ENCODE results near the gene FNBP1.

Gene FNBP1

DNA sequence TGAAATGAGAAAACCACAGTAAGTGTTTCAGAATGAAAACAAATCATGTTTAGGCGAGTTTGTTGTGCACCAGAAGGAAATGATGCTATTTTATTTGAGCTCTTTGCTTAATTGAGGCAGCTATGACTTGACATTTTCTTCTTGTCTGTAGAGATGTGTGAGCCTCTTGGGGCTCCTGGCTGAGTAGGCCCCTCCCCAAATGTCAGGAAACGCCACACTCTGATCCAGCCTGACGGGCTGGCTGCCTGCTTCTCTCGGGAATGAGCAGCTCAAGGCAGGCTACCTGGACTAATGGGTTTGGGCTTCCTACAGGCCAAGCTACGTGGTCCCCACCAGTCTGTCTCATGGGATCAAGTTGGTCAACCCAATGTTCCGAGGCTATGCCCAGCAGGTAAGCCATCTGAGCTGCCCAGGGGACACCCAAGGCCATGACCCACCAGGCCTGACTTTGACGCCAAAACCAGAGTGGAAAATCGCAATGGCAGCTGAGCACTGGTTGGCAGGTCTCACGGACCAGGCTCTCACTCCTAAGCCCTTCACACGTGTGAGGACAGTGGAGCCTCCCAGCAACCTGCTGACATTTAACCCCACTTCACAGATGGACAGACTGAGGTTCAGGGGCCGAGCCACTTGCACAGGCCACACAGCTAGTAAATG lies 177.9 kb downstream of the FNBP1 start:
- H3K36me3 ChIP-seq (ENCODE audit: insufficient read depth, low read length) = peaks cover 19% of the 10 kb centered on the region
- TF ChIP-seq FOXP2 (optimal IDR thresholded peaks at IDR 0.05; ENCODE audit: control extremely low read depth, extremely low read length, insufficient read depth) (no peak), POLR2AphosphoS5 (IDR thresholded peaks at IDR 0.05; ENCODE audit: borderline replicate concordance, low read depth, low read length) (no peak)
- H3K9ac ChIP-seq (ENCODE audit: insufficient read length) = no peak overlapping the region
- no peak overlapping the region for H3K27ac ChIP-seq
- H3K9me3 ChIP-seq (ENCODE audit: low read depth, low read length) = no peaks in the 10 kb centered on the region
- no peak overlapping the region for H3K4me3 ChIP-seq
- no peak for DNase-seq (ENCODE audit: low read depth, low spot score)

DNA sequence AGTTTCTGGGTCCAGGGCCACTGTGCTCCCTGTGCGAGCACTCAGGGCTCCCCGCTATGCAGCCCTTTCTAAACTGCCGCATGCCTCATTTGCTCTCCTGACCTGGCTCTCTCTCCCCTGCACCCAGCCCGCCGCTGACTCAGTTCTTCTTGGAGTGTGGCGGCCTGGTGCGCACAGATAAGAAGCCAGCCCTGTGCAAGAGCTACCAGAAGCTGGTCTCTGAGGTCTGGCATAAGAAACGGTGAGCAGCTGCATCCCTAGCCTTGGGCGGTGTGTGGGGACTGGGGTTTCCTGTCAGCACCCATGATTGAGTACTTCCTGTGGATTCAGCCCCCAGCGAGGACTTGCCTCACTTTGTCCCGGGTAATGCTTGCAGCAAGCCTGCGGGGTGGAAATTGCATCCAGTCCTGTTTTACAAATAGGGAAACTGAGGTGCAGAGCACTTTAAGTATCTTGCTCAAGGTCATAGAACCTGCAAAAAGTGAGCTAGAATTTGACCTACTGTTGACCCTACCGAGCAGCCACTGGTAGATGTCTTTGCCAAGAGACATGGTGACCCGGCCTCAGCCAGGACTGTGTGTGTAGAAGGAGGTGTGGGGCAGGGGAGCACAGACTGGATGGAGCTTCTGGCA lies 179.8 kb downstream of the FNBP1 start:
- Histone ChIP-seq H3K9ac (ENCODE audit: insufficient read length) (no peak overlapping the region), H3K27ac (no peak overlapping the region), H3K4me3 (peak overlapping the region; percentile 23; the same call in 1 of the 2 replicates), H3K36me3 (ENCODE audit: insufficient read depth, low read length) (peaks cover 26% of the 10 kb centered on the region), H3K9me3 (ENCODE audit: low read depth, low read length) (no peaks in the 10 kb centered on the region)
- TF ChIP-seq FOXP2 (optimal IDR thresholded peaks at IDR 0.05; ENCODE audit: control extremely low read depth, extremely low read length, insufficient read depth) (no peak), EZH2 (IDR thresholded peaks at IDR 0.05) (no peak), POLR2AphosphoS5 (IDR thresholded peaks at IDR 0.05; ENCODE audit: borderline replicate concordance, low read depth, low read length) (peak; percentile 76)
- peak; percentile 86 for DNase-seq (ENCODE audit: low read depth, low spot score)

DNA sequence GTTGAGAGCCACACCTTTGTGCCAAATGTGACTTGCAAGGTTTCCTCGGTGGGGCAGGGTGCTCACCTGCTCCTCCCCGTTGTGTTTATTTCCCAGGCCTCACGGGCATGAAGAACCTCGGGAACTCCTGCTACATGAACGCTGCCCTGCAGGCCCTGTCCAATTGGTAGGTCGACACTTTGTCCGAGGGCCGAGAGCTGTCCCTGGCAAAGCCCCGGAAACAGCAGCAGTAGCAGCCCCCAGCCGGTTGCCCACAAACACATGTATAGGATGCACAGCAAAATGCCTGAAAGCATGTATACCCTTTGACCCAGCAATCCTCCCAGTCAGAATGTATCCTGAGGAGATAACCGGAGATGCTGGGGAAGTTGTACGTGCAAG lies 181.6 kb downstream of the FNBP1 start:
- no peaks in the 10 kb centered on the region for H3K9me3 ChIP-seq (ENCODE audit: low read depth, low read length)
- no peak overlapping the region for H3K27ac ChIP-seq

DNA sequence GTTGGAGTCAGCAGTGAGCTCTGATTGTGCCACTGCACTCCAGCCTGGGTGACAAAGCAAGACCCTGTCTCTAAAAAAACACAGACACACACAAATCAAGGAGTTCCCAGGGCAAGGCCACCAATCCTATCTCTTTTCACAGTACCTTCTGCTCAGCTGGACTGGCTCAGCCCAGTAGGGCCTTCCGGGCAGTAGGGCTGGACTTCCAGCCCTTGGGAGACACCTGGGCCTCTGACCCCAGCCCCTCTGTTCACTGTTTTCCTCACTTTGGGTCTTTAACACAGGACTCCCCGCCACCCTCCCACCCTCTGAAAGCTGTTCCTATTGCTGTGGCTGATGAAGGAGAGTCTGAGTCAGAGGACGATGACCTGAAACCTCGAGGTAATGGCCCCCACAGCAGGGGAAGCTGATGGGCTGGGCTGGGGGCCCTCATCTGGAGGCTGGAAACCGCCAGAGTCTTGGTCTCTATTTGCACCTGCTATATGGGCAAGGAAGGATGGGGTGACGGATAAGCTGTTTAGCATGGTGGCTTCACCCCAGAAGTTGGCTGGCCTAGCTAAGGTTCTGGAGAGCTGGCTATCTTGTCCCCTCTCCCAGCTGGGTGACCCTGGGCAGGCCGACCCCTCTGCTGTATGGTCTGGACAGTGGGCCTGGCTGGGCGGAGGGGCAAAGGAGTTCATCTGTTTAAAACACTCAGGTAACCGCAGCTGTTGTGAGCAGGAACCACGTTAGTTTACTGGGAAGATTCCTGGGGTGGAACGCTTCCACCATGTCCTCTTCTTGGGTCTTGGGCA lies 182.1 kb downstream of the FNBP1 start:
- no peak overlapping the region for H3K27ac ChIP-seq
- DNase-seq (ENCODE audit: low read depth, low spot score) = no peak
- H3K9ac ChIP-seq (ENCODE audit: insufficient read length) = no peak overlapping the region
- H3K4me3 ChIP-seq = no peak overlapping the region
- no peak for TF ChIP-seq EZH2 (IDR thresholded peaks at IDR 0.05)
- H3K9me3 ChIP-seq (ENCODE audit: low read depth, low read length) = no peaks in the 10 kb centered on the region
- H3K36me3 ChIP-seq (ENCODE audit: insufficient read depth, low read length) = peaks cover 26% of the 10 kb centered on the region

More for the DNA sequence above, 181.6 kb downstream of the FNBP1 start:
- TF ChIP-seq FOXP2 (optimal IDR thresholded peaks at IDR 0.05; ENCODE audit: control extremely low read depth, extremely low read length, insufficient read depth) = no peak
- TF ChIP-seq EZH2 (IDR thresholded peaks at IDR 0.05) = no peak
- TF ChIP-seq POLR2AphosphoS5 (IDR thresholded peaks at IDR 0.05; ENCODE audit: borderline replicate concordance, low read depth, low read length) = no peak
- peaks cover 26% of the 10 kb centered on the region for H3K36me3 ChIP-seq (ENCODE audit: insufficient read depth, low read length)
- DNase-seq (ENCODE audit: low read depth, low spot score) = no peak
- H3K4me3 ChIP-seq = no peak overlapping the region
- H3K9ac ChIP-seq (ENCODE audit: insufficient read length) = no peak overlapping the region

DNA sequence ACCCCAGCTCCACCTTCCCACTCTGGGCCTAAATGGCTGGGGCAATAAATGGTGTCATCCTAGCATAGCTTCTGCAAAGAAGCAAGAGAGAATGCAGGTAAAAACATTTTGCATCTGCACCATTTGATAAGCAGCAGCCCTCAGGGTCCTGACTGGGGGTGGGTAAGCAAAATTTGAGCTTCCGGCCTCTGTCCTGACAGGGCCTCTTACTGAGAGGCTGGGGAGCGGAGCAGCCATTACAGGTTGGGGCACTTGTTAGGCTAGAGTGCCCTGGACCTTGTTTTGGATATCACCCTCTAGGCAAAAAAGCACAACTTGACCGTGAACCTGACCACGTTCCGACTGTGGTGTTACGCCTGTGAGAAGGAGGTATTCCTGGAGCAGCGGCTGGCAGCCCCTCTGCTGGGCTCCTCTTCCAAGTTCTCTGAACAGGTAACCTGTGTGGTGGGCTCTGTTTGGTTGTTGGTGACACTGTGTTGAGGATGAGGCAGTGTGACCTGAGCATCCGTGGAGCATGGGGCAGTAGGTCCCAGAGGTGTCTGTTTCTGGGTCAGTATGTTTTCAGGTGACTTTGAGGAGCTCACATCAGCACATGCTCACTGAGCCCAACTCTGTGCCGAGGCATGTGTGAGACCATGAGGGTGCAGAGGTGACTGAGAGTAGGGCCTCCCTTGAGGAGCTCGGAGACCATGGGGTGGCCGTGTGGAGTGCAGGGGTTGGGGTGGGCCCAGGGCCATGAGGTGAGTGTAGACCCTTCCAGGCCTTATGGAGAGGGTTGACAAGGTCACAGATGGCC lies 184.6 kb downstream of the FNBP1 start:
- no peaks in the 10 kb centered on the region for H3K9me3 ChIP-seq (ENCODE audit: low read depth, low read length)
- H3K27ac ChIP-seq = no peak overlapping the region
- peaks cover 29% of the 10 kb centered on the region for H3K36me3 ChIP-seq (ENCODE audit: insufficient read depth, low read length)
- no peak overlapping the region for H3K4me3 ChIP-seq
- no peak for DNase-seq (ENCODE audit: low read depth, low spot score)
- H3K9ac ChIP-seq (ENCODE audit: insufficient read length) = no peak overlapping the region
- no peak for TF ChIP-seq POLR2AphosphoS5 (IDR thresholded peaks at IDR 0.05; ENCODE audit: borderline replicate concordance, low read depth, low read length)
- TF ChIP-seq FOXP2 (optimal IDR thresholded peaks at IDR 0.05; ENCODE audit: control extremely low read depth, extremely low read length, insufficient read depth) = no peak
- TF ChIP-seq EZH2 (IDR thresholded peaks at IDR 0.05) = no peak

DNA sequence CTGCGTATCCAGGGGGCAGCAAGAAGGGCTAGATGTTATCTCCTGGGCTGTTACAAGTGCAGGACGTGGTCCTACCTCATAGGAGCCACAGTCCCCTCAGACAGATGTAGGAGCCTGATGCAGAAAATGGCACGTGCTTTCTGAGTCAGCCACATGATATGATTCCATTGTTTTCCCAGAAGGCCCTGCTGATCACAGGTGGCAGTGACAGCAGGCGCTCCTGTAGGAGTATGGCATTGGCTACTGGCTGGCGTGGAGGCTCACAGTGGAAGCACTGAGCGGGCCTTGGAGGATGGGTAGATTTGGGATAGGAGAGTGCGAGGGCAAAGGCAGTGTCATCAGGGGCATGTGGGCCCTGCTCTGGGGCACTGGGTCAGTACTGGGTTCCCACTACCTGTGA lies 185.8 kb downstream of the FNBP1 start:
- Histone ChIP-seq H3K27ac (no peak overlapping the region), H3K4me3 (no peak overlapping the region), H3K9ac (ENCODE audit: insufficient read length) (no peak overlapping the region), H3K9me3 (ENCODE audit: low read depth, low read length) (no peaks in the 10 kb centered on the region), H3K36me3 (ENCODE audit: insufficient read depth, low read length) (peaks cover 37% of the 10 kb centered on the region)
- DNase-seq (ENCODE audit: low read depth, low spot score) = no peak
- TF ChIP-seq FOXP2 (optimal IDR thresholded peaks at IDR 0.05; ENCODE audit: control extremely low read depth, extremely low read length, insufficient read depth) (no peak), POLR2AphosphoS5 (IDR thresholded peaks at IDR 0.05; ENCODE audit: borderline replicate concordance, low read depth, low read length) (no peak), EZH2 (IDR thresholded peaks at IDR 0.05) (no peak)

DNA sequence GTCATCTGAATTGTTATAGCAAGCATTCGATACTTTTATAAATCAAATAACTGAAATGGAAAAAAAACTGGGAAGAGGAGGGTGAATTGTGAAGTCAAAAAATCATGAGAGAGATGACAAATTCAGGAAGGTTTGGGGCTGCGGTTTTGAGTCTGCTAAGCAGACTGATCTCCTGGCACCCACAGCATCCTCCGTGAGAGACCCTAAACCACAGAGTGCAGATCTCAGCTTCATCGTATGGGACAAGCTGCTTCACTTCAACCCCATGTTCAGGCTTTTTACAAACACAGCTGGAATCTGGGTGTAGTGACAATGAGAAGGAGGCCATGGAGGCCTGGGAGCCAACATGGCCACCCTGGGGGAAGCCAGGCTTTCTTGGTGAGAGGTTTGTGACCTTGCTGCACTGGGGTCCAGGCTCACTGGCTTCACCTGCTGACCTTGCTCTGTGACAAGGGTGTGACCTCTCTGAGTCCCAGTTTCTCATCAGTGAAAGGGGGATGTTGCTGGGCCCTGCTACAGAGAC lies 188.3 kb downstream of the FNBP1 start:
- no peak overlapping the region for H3K9ac ChIP-seq (ENCODE audit: insufficient read length)
- DNase-seq (ENCODE audit: low read depth, low spot score) = no peak
- TF ChIP-seq FOXP2 (optimal IDR thresholded peaks at IDR 0.05; ENCODE audit: control extremely low read depth, extremely low read length, insufficient read depth) (no peak), EZH2 (IDR thresholded peaks at IDR 0.05) (no peak)
- H3K27ac ChIP-seq = no peak overlapping the region
- no peak overlapping the region for H3K4me3 ChIP-seq
- no peaks in the 10 kb centered on the region for H3K9me3 ChIP-seq (ENCODE audit: low read depth, low read length)
- H3K36me3 ChIP-seq (ENCODE audit: insufficient read depth, low read length) = peaks cover 32% of the 10 kb centered on the region; the same call in 1 of the 2 replicates

DNA sequence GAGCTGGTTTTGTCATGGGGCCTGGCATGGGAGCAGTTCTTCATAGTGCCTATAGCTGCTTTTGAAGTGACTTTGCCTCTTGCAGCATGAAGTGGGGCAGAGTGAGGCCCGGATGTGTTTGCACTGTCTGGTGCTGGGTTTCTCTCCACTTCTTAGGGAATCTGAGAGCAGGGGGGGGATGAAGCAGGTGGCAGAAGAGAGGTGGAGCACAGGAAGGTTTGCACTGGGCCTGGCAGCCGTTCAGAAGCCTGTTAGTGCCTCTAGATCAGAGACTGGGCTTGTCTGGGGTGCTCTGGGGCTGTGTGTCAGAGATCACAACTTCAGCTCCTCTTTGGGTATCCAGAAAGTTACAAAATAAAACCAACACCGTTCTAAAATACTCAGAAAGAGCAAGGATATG lies 189.4 kb downstream of the FNBP1 start:
- H3K36me3 ChIP-seq (ENCODE audit: insufficient read depth, low read length) = peaks cover 29% of the 10 kb centered on the region; the same call in 1 of the 2 replicates
- H3K9me3 ChIP-seq (ENCODE audit: low read depth, low read length) = no peaks in the 10 kb centered on the region
- H3K27ac ChIP-seq = no peak overlapping the region
- H3K4me3 ChIP-seq = no peak overlapping the region
- TF ChIP-seq POLR2AphosphoS5 (IDR thresholded peaks at IDR 0.05; ENCODE audit: borderline replicate concordance, low read depth, low read length) = no peak
- TF ChIP-seq EZH2 (IDR thresholded peaks at IDR 0.05) = no peak
- no peak for TF ChIP-seq FOXP2 (optimal IDR thresholded peaks at IDR 0.05; ENCODE audit: control extremely low read depth, extremely low read length, insufficient read depth)
- no peak overlapping the region for H3K9ac ChIP-seq (ENCODE audit: insufficient read length)
- no peak for DNase-seq (ENCODE audit: low read depth, low spot score)

Data from SK-N-MC (cell line).